Ascending aorta (tissue), 2 donors: ENCODE data around the gene TDRD9. TPM values are rescaled to one million over a fixed set of nuclear protein-coding genes. Genes with fewer than 3 reads are reported as not detected.

Experiments
- DNase-seq, 2 donors: peaks; one replicate each; pipeline ENCODE4 v3.0.0-alpha.2; 2019; ENCODE audit warnings: low spot score in 2 of 2
- H3K27ac ChIP-seq, 2 donors: fragments of 200-600 bp; sonication (generic); one replicate each; pipeline ENCODE4 v1.5.1; 2016 to 2017; ENCODE audit warnings: mild to moderate bottlenecking in 1 of 2
- H3K27me3 ChIP-seq: fragments of 200-600 bp; sonication (generic); one replicate; pipeline ENCODE4 v1.5.1; 2017
- H3K36me3 ChIP-seq, 2 donors: fragments of 200-600 bp; sonication (generic); one replicate each; pipeline ENCODE4 v1.5.1; 2016
- H3K4me1 ChIP-seq, 2 donors: fragments of 200-600 bp; sonication (generic); one replicate each; pipeline ENCODE4 v1.5.1; 2016 to 2017; ENCODE audit warnings: mild to moderate bottlenecking in 1 of 2
- H3K4me3 ChIP-seq, 2 donors: fragments of 200-600 bp; sonication (generic); one replicate each; pipeline ENCODE4 v1.5.1; 2016 to 2017; ENCODE audit warnings: mild to moderate bottlenecking in 1 of 2
- H3K9me3 ChIP-seq, 2 donors: fragments of 200-600 bp; sonication (generic); one replicate each; pipeline ENCODE4 v1.5.1; 2016
- intact Hi-C: fragments of 100-400 bp; cut with DNase I; formaldehyde crosslinking; loops from one replicate; pipeline ENCODE4 v1.15.1; 2023
- total RNA-seq: library from RNA; depleted of rRNA; stranded (reverse); fragments of >200 nt; gene quantifications from one replicate; pipeline ENCODE4 v1.1.0, GENCODE V29; 2016
- TF ChIP-seq, protein P1 (sequence below), 3 experiments: fragments of 200-600 bp in 2 of 3; fragments of 450-650 bp in 1 of 3; sonication (generic) in 2 of 3; IDR thresholded peaks; one replicate each; pipeline ENCODE4 v1.5.1; 2016 to 2019; ENCODE audit warnings: antibody characterized with exemption in 3 of 3, mild to moderate bottlenecking in 1 of 3, moderate library complexity in 1 of 3

The TDRD9 gene
- total RNA-seq, 1 donor from 2014 or later, result 1.4 TPM

GRCh38 chr14:103984196-103984595 is 55.9 kb downstream of the TDRD9 start:
- no peak overlapping the region for H3K27ac ChIP-seq
- H3K27me3 ChIP-seq, result no peaks in the 10 kb centered on the region
- no peak for DNase-seq
- TF ChIP-seq, protein P1, sequence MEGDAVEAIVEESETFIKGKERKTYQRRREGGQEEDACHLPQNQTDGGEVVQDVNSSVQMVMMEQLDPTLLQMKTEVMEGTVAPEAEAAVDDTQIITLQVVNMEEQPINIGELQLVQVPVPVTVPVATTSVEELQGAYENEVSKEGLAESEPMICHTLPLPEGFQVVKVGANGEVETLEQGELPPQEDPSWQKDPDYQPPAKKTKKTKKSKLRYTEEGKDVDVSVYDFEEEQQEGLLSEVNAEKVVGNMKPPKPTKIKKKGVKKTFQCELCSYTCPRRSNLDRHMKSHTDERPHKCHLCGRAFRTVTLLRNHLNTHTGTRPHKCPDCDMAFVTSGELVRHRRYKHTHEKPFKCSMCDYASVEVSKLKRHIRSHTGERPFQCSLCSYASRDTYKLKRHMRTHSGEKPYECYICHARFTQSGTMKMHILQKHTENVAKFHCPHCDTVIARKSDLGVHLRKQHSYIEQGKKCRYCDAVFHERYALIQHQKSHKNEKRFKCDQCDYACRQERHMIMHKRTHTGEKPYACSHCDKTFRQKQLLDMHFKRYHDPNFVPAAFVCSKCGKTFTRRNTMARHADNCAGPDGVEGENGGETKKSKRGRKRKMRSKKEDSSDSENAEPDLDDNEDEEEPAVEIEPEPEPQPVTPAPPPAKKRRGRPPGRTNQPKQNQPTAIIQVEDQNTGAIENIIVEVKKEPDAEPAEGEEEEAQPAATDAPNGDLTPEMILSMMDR (IDR thresholded peaks at IDR 0.05), result no peak
- H3K36me3 ChIP-seq, result no peaks in the 10 kb centered on the region
- no peaks in the 10 kb centered on the region for H3K9me3 ChIP-seq
- no peaks in the 10 kb centered on the region for H3K4me1 ChIP-seq
- intact Hi-C loops, result loop anchor here (5.0 kb wide), 1 partner anchor 177 kb away; no protein-coding TSS in a partner anchor
- H3K4me3 ChIP-seq, result no peak overlapping the region

DNA sequence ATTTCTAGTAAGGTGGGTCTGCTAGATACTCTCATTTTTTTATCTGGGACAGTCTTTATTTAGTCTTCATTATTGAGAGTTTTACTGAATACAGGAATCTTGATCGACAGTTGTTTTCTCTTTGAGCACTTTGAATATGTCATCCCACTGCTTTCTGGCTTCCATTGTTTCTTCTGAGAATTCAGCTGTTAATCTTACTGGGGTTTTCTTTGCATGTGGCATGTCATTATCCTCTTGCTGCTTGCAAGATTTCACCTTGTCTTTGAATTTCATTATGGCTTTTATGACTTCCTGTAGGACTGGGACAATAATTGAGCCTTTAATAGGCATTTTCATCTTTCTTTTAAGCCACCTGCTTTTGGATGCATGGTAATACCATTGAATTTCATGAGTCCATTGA is 60.8 kb downstream of the TDRD9 start:
- H3K9me3 ChIP-seq, result no peaks in the 10 kb centered on the region
- intact Hi-C loops, result no loop called here
- H3K27ac ChIP-seq, result no peak overlapping the region
- DNase-seq, result no peak
- no peaks in the 10 kb centered on the region for H3K36me3 ChIP-seq
- no peaks in the 10 kb centered on the region for H3K4me1 ChIP-seq
- no peaks in the 10 kb centered on the region for H3K27me3 ChIP-seq
- TF ChIP-seq, protein P1 (IDR thresholded peaks at IDR 0.05), result no peak
- H3K4me3 ChIP-seq, result no peak overlapping the region

GRCh38 chr14:103989964-103990363 is 61.7 kb downstream of the TDRD9 start:
- intact Hi-C loops, result no loop called here
- Histone ChIP-seq H3K36me3 (no peaks in the 10 kb centered on the region), H3K4me3 (no peak overlapping the region), H3K27ac (no peak overlapping the region), H3K4me1 (no peaks in the 10 kb centered on the region), H3K9me3 (no peaks in the 10 kb centered on the region), H3K27me3 (no peaks in the 10 kb centered on the region)
- DNase-seq, result no peak
- TF ChIP-seq, protein P1 (IDR thresholded peaks at IDR 0.05), result no peak

DNA sequence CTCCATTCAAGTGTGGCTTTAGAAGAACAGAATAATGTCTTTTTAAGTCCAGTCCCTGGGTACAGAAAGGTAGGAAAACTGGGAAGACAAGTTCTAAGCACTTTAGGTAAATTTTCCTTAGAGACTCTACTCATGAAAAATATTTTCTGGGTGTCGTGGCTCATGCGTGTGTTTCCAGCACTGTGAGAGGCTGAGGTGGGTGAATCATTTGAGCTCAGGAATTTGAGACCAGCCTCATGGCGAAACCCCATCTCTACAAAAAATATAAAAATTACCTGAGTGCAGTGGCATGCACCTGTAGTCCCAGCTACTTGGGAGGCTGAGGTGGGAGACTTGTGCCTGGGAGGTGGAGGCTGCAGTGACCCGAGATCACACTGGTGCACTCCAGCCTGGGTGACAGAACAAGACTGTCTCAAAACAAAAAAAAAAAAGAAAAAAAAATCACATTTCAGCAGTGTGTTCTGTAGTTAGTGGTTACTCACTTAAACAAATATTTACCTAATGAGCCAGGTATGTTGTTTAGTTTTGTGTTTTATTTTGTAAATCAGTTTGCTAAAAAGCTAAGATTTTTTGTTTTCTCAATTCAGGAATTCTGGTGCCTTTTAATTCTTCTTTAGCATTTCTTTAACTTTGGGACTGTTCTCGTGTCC is 66.4 kb downstream of the TDRD9 start:
- Histone ChIP-seq H3K27ac (no peak overlapping the region), H3K36me3 (no peaks in the 10 kb centered on the region), H3K4me3 (no peak overlapping the region), H3K9me3 (no peaks in the 10 kb centered on the region), H3K4me1 (no peaks in the 10 kb centered on the region), H3K27me3 (no peaks in the 10 kb centered on the region)
- TF ChIP-seq, protein P1 (IDR thresholded peaks at IDR 0.05), result no peak
- no peak for DNase-seq
- intact Hi-C loops, result no loop called here

DNA sequence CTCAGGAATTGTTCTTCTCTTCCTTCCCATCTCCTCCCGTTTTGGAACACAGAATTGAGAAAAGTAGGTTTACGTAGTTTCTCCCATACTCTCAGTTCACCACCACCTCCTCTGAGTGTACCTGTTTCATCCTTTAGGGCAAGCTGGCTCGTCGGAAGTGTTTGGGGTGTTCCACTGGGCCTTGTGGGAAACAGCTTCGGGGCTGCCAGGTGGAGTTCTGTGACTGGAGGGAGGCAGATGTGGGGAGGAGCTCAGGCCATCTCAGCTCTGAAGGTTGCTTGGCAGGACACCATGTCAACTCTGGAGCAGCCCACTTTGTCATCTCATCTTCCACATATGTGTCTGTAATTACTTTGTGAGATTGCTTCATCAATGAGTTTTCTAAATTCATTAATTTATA is 67.6 kb downstream of the TDRD9 start:
- Histone ChIP-seq H3K4me3 (no peak overlapping the region), H3K36me3 (no peaks in the 10 kb centered on the region), H3K27ac (no peak overlapping the region), H3K27me3 (no peaks in the 10 kb centered on the region), H3K9me3 (no peaks in the 10 kb centered on the region), H3K4me1 (no peaks in the 10 kb centered on the region)
- DNase-seq, result no peak
- intact Hi-C loops, result no loop called here
- TF ChIP-seq, protein P1 (IDR thresholded peaks at IDR 0.05), result no peak

- Histone ChIP-seq H3K27ac (no peak overlapping the region), H3K4me1 (no peaks in the 10 kb centered on the region), H3K27me3 (no peaks in the 10 kb centered on the region), H3K36me3 (no peaks in the 10 kb centered on the region), H3K4me3 (no peak overlapping the region), H3K9me3 (no peaks in the 10 kb centered on the region)
- intact Hi-C loops, result no loop called here
- DNase-seq, result no peak
- TF ChIP-seq, protein P1 (IDR thresholded peaks at IDR 0.05), result no peak
Observed at GRCh38 chr14:103997391-103997790, 69.1 kb downstream of the TDRD9 start.
